CD14-positive monocyte (primary cell): ENCODE results near the gene SCGB1D2. TPM values are rescaled to one million over a fixed set of nuclear protein-coding genes. Genes with fewer than 3 reads are reported as not detected.

Source experiments
- DNase-seq, 3 donors: peaks; one replicate each; pipeline ENCODE4 v3.0.0-alpha.2; 2011 to 2022
- H2AFZ ChIP-seq: 2 replicates; pipeline ENCODE4 v1.6.0; 2012; ENCODE audit warnings: mild to moderate bottlenecking, low read depth, low read length, inconsistent platforms; ENCODE audit not compliant: insufficient read depth, poor library complexity, severe bottlenecking
- H3K27ac ChIP-seq, 2 donors: 1 replicate in 1 of 2; 2 replicates in 1 of 2; pipeline ENCODE4 v1.5.1; 2012 to 2013; ENCODE audit warnings: low read length in 2 of 2, control low read depth in 1 of 2, inconsistent platforms in 1 of 2, low read depth in 1 of 2, mild to moderate bottlenecking in 1 of 2
- H3K27me3 ChIP-seq, 2 donors: one replicate each; pipeline versions ENCODE4 v1.6.0 to v1.6.1; 2011 to 2013; ENCODE audit warnings: low read length in 2 of 2; ENCODE audit not compliant: control insufficient read depth in 2 of 2, insufficient read depth in 2 of 2
- H3K36me3 ChIP-seq, 2 donors: replicated peaks in 1 of 2; 1 replicate in 1 of 2; 2 replicates in 1 of 2; pipeline versions ENCODE4 v1.5.1 to v1.6.1; 2012 to 2013; ENCODE audit warnings: low read length in 2 of 2, control low read depth in 1 of 2, inconsistent platforms in 1 of 2, mild to moderate bottlenecking in 1 of 2; ENCODE audit not compliant: insufficient read depth in 2 of 2, control insufficient read depth in 1 of 2
- H3K4me1 ChIP-seq, 2 donors: 1 replicate in 1 of 2; 2 replicates in 1 of 2; pipeline versions ENCODE4 v1.5.1 to v1.6.1; 2012 to 2013; ENCODE audit warnings: low read length in 2 of 2, control low read depth in 1 of 2, inconsistent platforms in 1 of 2, mild to moderate bottlenecking in 1 of 2, moderate library complexity in 1 of 2; ENCODE audit not compliant: insufficient read depth in 2 of 2, control insufficient read depth in 1 of 2
- H3K4me2 ChIP-seq: replicated peaks from 2 replicates; pipeline ENCODE3; 2012; ENCODE audit warnings: low read length, moderate library complexity, mild to moderate bottlenecking; ENCODE audit not compliant: poor library complexity, severe bottlenecking; ENCODE audit errors: extremely low read depth
- H3K4me3 ChIP-seq, 3 experiments: fragments of 200-600 bp in 1 of 3; sonication (generic) in 1 of 3; replicated peaks in 1 of 3; 1 replicate in 2 of 3; 2 replicates in 1 of 3; pipeline ENCODE4 v1.5.1; 2011 to 2013; ENCODE audit warnings: low read length in 3 of 3, mild to moderate bottlenecking in 3 of 3, control low read depth in 2 of 3, low read depth in 2 of 3, inconsistent platforms in 1 of 3, moderate library complexity in 1 of 3
- H3K79me2 ChIP-seq: 2 replicates; pipeline ENCODE4 v1.6.0; 2012; ENCODE audit warnings: mild to moderate bottlenecking, control low read depth, inconsistent platforms, low read length, moderate library complexity; ENCODE audit not compliant: insufficient read depth
- H3K9ac ChIP-seq: 2 replicates; pipeline ENCODE4 v1.6.0; 2017; ENCODE audit warnings: low read length, mild to moderate bottlenecking; ENCODE audit not compliant: insufficient read depth, poor library complexity, severe bottlenecking
- H3K9me3 ChIP-seq, 2 donors: replicated peaks in 1 of 2; 1 replicate in 1 of 2; 2 replicates in 1 of 2; pipeline versions ENCODE4 v1.5.1 to v1.6.1; 2012 to 2013; ENCODE audit warnings: low read length in 2 of 2, control low read depth in 1 of 2; ENCODE audit not compliant: control insufficient read depth in 1 of 2, insufficient read depth in 1 of 2
- H4K20me1 ChIP-seq: 2 replicates; pipeline ENCODE4 v1.6.0; 2012; ENCODE audit warnings: mild to moderate bottlenecking, low read length, control low read depth, moderate library complexity; ENCODE audit not compliant: insufficient read depth
- H3K27ac Mint-ChIP-seq, 7 donors: one replicate each; pipeline ENCODE4 v1.8.0; 2020; ENCODE audit warnings: mild to moderate bottlenecking in 7 of 7, mixed read lengths in 7 of 7, moderate library complexity in 6 of 7, inconsistent platforms in 2 of 7
- H3K27me3 Mint-ChIP-seq, 3 donors: one replicate each; pipeline ENCODE4 v1.8.0; 2021 to 2022; ENCODE audit warnings: low read depth in 3 of 3, mild to moderate bottlenecking in 3 of 3, mixed read lengths in 3 of 3, moderate library complexity in 3 of 3, inconsistent platforms in 1 of 3
- H3K36me3 Mint-ChIP-seq, 2 donors: one replicate each; pipeline ENCODE4 v1.8.0; 2020; ENCODE audit warnings: mixed read lengths in 2 of 2, inconsistent platforms in 1 of 2, mild to moderate bottlenecking in 1 of 2
- H3K4me1 Mint-ChIP-seq: one replicate; pipeline ENCODE4 v1.8.0; 2020; ENCODE audit warnings: mild to moderate bottlenecking, mixed read lengths
- H3K4me3 Mint-ChIP-seq, 2 donors: one replicate each; pipeline ENCODE4 v1.8.0; 2020; ENCODE audit warnings: mild to moderate bottlenecking in 2 of 2, mixed read lengths in 2 of 2, moderate library complexity in 1 of 2
- H3K9me3 Mint-ChIP-seq, 7 donors: one replicate each; pipeline ENCODE4 v1.8.0; 2020 to 2022; ENCODE audit warnings: mixed read lengths in 7 of 7, mild to moderate bottlenecking in 6 of 7, moderate library complexity in 6 of 7, inconsistent platforms in 2 of 7
- CTCF ChIP-seq: fragments of 200-600 bp; IDR thresholded peaks from one replicate; pipeline ENCODE4 v1.8.0; 2022; ENCODE audit warnings: antibody characterized with exemption, mild to moderate bottlenecking
- WGBS: methylation state at CpG from one replicate; pipeline ENCODE4 v1.1.5; 2013; ENCODE audit warnings: missing lambda C conversion rate; ENCODE audit not compliant: insufficient coverage; 5-methylcytosine and 5-hydroxymethylcytosine counted together
- intact Hi-C, 2 donors: fragments of 100-400 bp; cut with micrococcal nuclease; formaldehyde crosslinking; loops; one replicate each; pipeline versions ENCODE4 v1.15.0 to v1.15.1; 2023
- polyA plus RNA-seq, 3 donors: library from polyadenylated mRNA; depleted of rRNA in 1 of 3; unstranded in 2 of 3; stranded (reverse) in 1 of 3; fragments of 300-500 nt in 2 of 3; fragments of >200 nt in 1 of 3; fragmentation: Illumina TruSeq in 2 of 3; gene quantifications; 1 replicate in 2 of 3; 2 replicates in 1 of 3; pipeline ENCODE4 v1.2.3, GENCODE V29; 2012 to 2021

Gene SCGB1D2
- polyA plus RNA-seq, 3 donors, result not detected

- Histone ChIP-seq H2AFZ (no peak overlapping the region), H3K27ac (no peak overlapping the region), H3K9me3 (no peaks in the 10 kb centered on the region), H3K79me2 (no peaks in the 10 kb centered on the region), H4K20me1 (no peaks in the 10 kb centered on the region), H3K9ac (no peak overlapping the region), H3K36me3 (no peaks in the 10 kb centered on the region), H3K27me3 (peaks cover 2 to 6% of the 10 kb centered on the region in 2 donors), H3K4me3 (no peak overlapping the region), H3K4me1 (no peaks in the 10 kb centered on the region), H3K4me2 (no peak overlapping the region)
- Mint-ChIP-seq H3K36me3 (no peaks in the 10 kb centered on the region), H3K27ac (no peak overlapping the region), H3K4me1 (no peaks in the 10 kb centered on the region), H3K9me3 (peaks cover 0 to 2% (median 0%) of the 10 kb centered on the region in 7 donors), H3K27me3 (peaks cover 6 to 16% (median 14%) of the 10 kb centered on the region in 3 donors), H3K4me3 (no peak overlapping the region)
- intact Hi-C loops, result no loop called here
- DNase-seq, result no peak
- WGBS, result 100% methylated on average over 1 of the region's 3 CpGs
- TF ChIP-seq CTCF, result no peak
Measured at GRCh38 chr11:62241095-62241494, 944 bp upstream of the SCGB1D2 start.

GRCh38 chr11:62245271-62245753 lies 3.3 kb downstream of the SCGB1D2 start:
- Histone ChIP-seq H3K4me2 (no peak overlapping the region), H3K27me3 (no peaks in the 10 kb centered on the region), H3K36me3 (no peaks in the 10 kb centered on the region), H2AFZ (no peak overlapping the region), H3K27ac (no peak overlapping the region), H3K4me3 (no peak overlapping the region), H3K9ac (no peak overlapping the region), H4K20me1 (no peaks in the 10 kb centered on the region), H3K4me1 (no peaks in the 10 kb centered on the region), H3K79me2 (no peaks in the 10 kb centered on the region), H3K9me3 (peaks cover 1 to 2% of the 10 kb centered on the region in 2 donors)
- Mint-ChIP-seq H3K9me3 (peaks cover 0 to 9% (median 5%) of the 10 kb centered on the region in 7 donors), H3K27ac (no peak overlapping the region), H3K4me3 (no peak overlapping the region), H3K4me1 (no peaks in the 10 kb centered on the region), H3K27me3 (peaks cover 5 to 14% (median 5%) of the 10 kb centered on the region in 3 donors), H3K36me3 (no peaks in the 10 kb centered on the region)
- no peak for TF ChIP-seq CTCF
- no peak for DNase-seq
- intact Hi-C loops, result no loop called here
- WGBS, result 20% methylated on average over 4 of the region's 6 CpGs
